Measurements from ENCODE around the gene APEH. TPM values are rescaled to one million over a fixed set of nuclear protein-coding genes. Genes with fewer than 3 reads are reported as not detected.
"Not testable (repeated sequence)": the region's sequence is repeated elsewhere in the genome, so short reads cannot be mapped to it uniquely, and the experiment has no call there.

APEH gene
- total and polyA plus RNA-seq, 2 of the 4 experiments (the other 2 are of a cell fraction): 89.2 to 142 TPM

DNA sequence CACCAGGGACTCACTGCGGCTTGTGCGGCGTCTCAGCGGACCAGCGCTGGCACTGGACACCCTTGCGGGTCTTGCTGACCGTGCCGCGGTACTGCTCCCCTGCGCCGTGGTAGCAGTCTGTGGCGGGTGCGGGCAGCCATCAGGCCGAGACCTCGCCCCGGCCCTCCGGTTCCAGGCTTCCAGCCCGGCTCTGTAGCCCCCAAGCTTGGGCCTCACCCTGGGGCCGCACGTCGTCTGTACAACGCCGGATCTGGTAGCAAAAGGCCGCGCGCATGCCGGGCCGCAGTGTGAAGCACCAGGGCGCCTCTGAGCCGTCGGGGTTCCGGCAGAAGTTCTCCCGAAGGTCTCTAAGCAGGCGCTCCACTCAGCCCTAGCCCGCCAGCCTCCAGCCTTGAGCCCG, 11.7 kb downstream of the APEH start:
- H3K9me3 ChIP-seq (ENCODE audit: control insufficient read depth, insufficient read depth, low read length); H3K4ac ChIP-seq (ENCODE audit: low read depth, low read length); H3K56ac ChIP-seq (ENCODE audit: extremely low read depth, insufficient read depth, low read length); DNase-seq; CTCF ChIA-PET; H3K9me1 ChIP-seq (ENCODE audit: insufficient read depth, low read length); H2AK9ac ChIP-seq (replicated peaks; ENCODE audit: low read depth, low read length, poor library complexity); H2AFZ ChIP-seq (replicated peaks; ENCODE audit: low read length, poor library complexity); H2BK20ac ChIP-seq (ENCODE audit: low read depth, low read length); H3K4me1 ChIP-seq (ENCODE audit: control insufficient read depth, insufficient read depth, low read length); H3K27ac ChIP-seq (ENCODE audit: insufficient read depth, low read length); H3K23ac ChIP-seq (ENCODE audit: low read depth, low read length); H2BK5ac ChIP-seq (ENCODE audit: low read depth, low read length, poor library complexity, severe bottlenecking); H3K27me3 ChIP-seq (ENCODE audit: control insufficient read depth, insufficient read depth, low read length); H3K4me3 ChIP-seq (ENCODE audit: insufficient read depth, low read depth, low read length); H4K8ac ChIP-seq (ENCODE audit: low read depth in 2 of 2, low read length in 2 of 2); dilution Hi-C loops (cut with HindIII; ENCODE audit: low sequenced_read_pairs, unreplicated experiment); H3K14ac ChIP-seq (replicated peaks; ENCODE audit: low read depth, low read length); H2BK120ac ChIP-seq (ENCODE audit: low read depth, low read length); H4K91ac ChIP-seq (ENCODE audit: insufficient read depth, low read depth, low read length); H3K18ac ChIP-seq (ENCODE audit: low read depth, low read length); H2BK15ac ChIP-seq (ENCODE audit: low read depth, low read length); ATAC-seq (ENCODE audit: low read depth); POLR2A ChIA-PET (ENCODE audit: unreplicated experiment); intact Hi-C loops (cut with micrococcal nuclease); in situ Hi-C loops (cut with MboI; ENCODE audit: low sequenced_read_pairs); H4K20me1 ChIP-seq (ENCODE audit: insufficient read depth, low read length); H3K4me2 ChIP-seq (ENCODE audit: low read depth, low read length); H2AK5ac ChIP-seq (ENCODE audit: low read depth, low read length); H3K9ac ChIP-seq (ENCODE audit: low read depth, low read length); H4K5ac ChIP-seq (ENCODE audit: low read depth, low read length); BruUV-seq (replicated peaks): not testable (repeated sequence)
- WGBS, 2 experiments (ENCODE audit: extremely low coverage in 2 of 2, insufficient read length in 1 of 2): 40% methylated on average over 2 of the region's 36 CpGs; no CpG with 5 or more reads in 1 of the 2 experiments
- Histone ChIP-seq H3K79me1 (ENCODE audit: low read depth in 1 of 2, low read length in 2 of 2) (peaks cover 0 to 15% of the 10 kb centered on the region in 2 experiments; a peak in 2 of 4 replicates), H3K36me3 (ENCODE audit: control insufficient read depth, insufficient read depth, low read length) (peaks cover 31% of the 10 kb centered on the region)

- DNase-seq; H3K4me1 ChIP-seq (ENCODE audit: control insufficient read depth, insufficient read depth, low read length); H2BK20ac ChIP-seq (ENCODE audit: low read depth, low read length); H3K9ac ChIP-seq (ENCODE audit: low read depth, low read length); H3K18ac ChIP-seq (ENCODE audit: low read depth, low read length); H2BK120ac ChIP-seq (ENCODE audit: low read depth, low read length); H3K27ac ChIP-seq (ENCODE audit: insufficient read depth, low read length); H2BK15ac ChIP-seq (ENCODE audit: low read depth, low read length); H4K91ac ChIP-seq (ENCODE audit: insufficient read depth, low read depth, low read length); H2AFZ ChIP-seq (replicated peaks; ENCODE audit: low read length, poor library complexity); H2BK5ac ChIP-seq (ENCODE audit: low read depth, low read length, poor library complexity, severe bottlenecking); POLR2A ChIA-PET (ENCODE audit: unreplicated experiment); H4K8ac ChIP-seq (ENCODE audit: low read depth in 2 of 2, low read length in 2 of 2); BruUV-seq (replicated peaks); dilution Hi-C loops (cut with HindIII; ENCODE audit: low sequenced_read_pairs, unreplicated experiment); CTCF ChIA-PET; H3K14ac ChIP-seq (replicated peaks; ENCODE audit: low read depth, low read length); H3K56ac ChIP-seq (ENCODE audit: extremely low read depth, insufficient read depth, low read length); in situ Hi-C loops (cut with MboI; ENCODE audit: low sequenced_read_pairs); H3K27me3 ChIP-seq (ENCODE audit: control insufficient read depth, insufficient read depth, low read length); H3K23ac ChIP-seq (ENCODE audit: low read depth, low read length); H2AK9ac ChIP-seq (replicated peaks; ENCODE audit: low read depth, low read length, poor library complexity); H3K9me1 ChIP-seq (ENCODE audit: insufficient read depth, low read length); intact Hi-C loops (cut with micrococcal nuclease); H2AK5ac ChIP-seq (ENCODE audit: low read depth, low read length); H4K20me1 ChIP-seq (ENCODE audit: insufficient read depth, low read length); H4K5ac ChIP-seq (ENCODE audit: low read depth, low read length); H3K9me3 ChIP-seq (ENCODE audit: control insufficient read depth, insufficient read depth, low read length); H3K4ac ChIP-seq (ENCODE audit: low read depth, low read length): not testable (repeated sequence)
- Histone ChIP-seq H3K4me3 (ENCODE audit: insufficient read depth, low read depth, low read length) (0 out of 2 replicates have a peak overlapping the region, but pooled peaks have one; percentile 13), H3K79me1 (ENCODE audit: low read depth in 1 of 2, low read length in 2 of 2) (peaks cover 0 to 20% of the 10 kb centered on the region in 2 experiments; a peak in 2 of 4 replicates), H3K36me3 (ENCODE audit: control insufficient read depth, insufficient read depth, low read length) (peaks cover 26% of the 10 kb centered on the region), H3K4me2 (ENCODE audit: low read depth, low read length) (peak overlapping the region; percentile 31; the same call in 1 of the 2 replicates)
- ATAC-seq (ENCODE audit: low read depth): 0 out of 2 replicates have a peak, but pooled peaks have one; percentile 1
- 5% methylated on average over 9 of the region's 29 CpGs; no CpG with 5 or more reads in 1 of the 2 experiments for WGBS, 2 experiments (ENCODE audit: extremely low coverage in 2 of 2, insufficient read length in 1 of 2)
These were observed 12.2 kb downstream of the APEH start for GRCh38 chr3:49686346-49686745.
